Loucy (cell line): Measurements from ENCODE around the gene ARSD.
"Not testable (repeated sequence)": the region's sequence is repeated elsewhere in the genome, so short reads cannot be mapped to it uniquely, and the experiment has no call there.

Experiments used
- H2AFZ ChIP-seq: fragments of 200-600 bp; sonication (generic); 2 replicates; pipeline ENCODE4 v1.6.0; 2016; ENCODE audit warnings: antibody characterized with exemption, mild to moderate bottlenecking, low read length, moderate library complexity
- H3F3A ChIP-seq: fragments of 200-600 bp; 2 replicates; pipeline ENCODE4 v1.6.0; 2016; ENCODE audit warnings: antibody characterized with exemption, low read depth, mild to moderate bottlenecking
- H3K27me3 ChIP-seq: fragments of 200-600 bp; sonication (generic); 2 replicates; pipeline ENCODE4 v1.6.1; 2014; ENCODE audit warnings: low read length, mild to moderate bottlenecking; ENCODE audit not compliant: insufficient read depth, poor library complexity, severe bottlenecking
- H3K36me3 ChIP-seq: fragments of 200-600 bp; sonication (generic); 2 replicates; pipeline ENCODE4 v1.6.1; 2016; ENCODE audit warnings: low read length; ENCODE audit not compliant: insufficient read depth
- H3K4me1 ChIP-seq: fragments of 200-600 bp; sonication (generic); 2 replicates; pipeline ENCODE4 v1.5.1; 2014; ENCODE audit warnings: low read length, mild to moderate bottlenecking; ENCODE audit not compliant: insufficient read depth, poor library complexity, severe bottlenecking
- H3K4me2 ChIP-seq: fragments of 200-600 bp; sonication (generic); 2 replicates; pipeline ENCODE4 v1.6.0; 2014; ENCODE audit warnings: antibody characterized with exemption, low read length, low read depth, mild to moderate bottlenecking; ENCODE audit not compliant: poor library complexity, severe bottlenecking
- H3K4me3 ChIP-seq: fragments of 200-600 bp; sonication (generic); 2 replicates; pipeline ENCODE4 v1.5.1; 2014; ENCODE audit warnings: low read length, mild to moderate bottlenecking, mixed read lengths; ENCODE audit not compliant: poor library complexity, severe bottlenecking
- H3K79me2 ChIP-seq: fragments of 200-600 bp; sonication (generic); 2 replicates; pipeline ENCODE4 v1.6.1; 2014; ENCODE audit warnings: low read length; ENCODE audit not compliant: insufficient read depth
- H3K9ac ChIP-seq: fragments of 200-600 bp; sonication (generic); 2 replicates; pipeline ENCODE4 v1.6.0; 2014; ENCODE audit warnings: mild to moderate bottlenecking, low read depth, low read length, moderate library complexity; ENCODE audit not compliant: poor library complexity, severe bottlenecking
- H3K9me2 ChIP-seq: fragments of 200-600 bp; sonication (generic); replicated peaks from 2 replicates; pipeline ENCODE4 v1.6.1; 2016; ENCODE audit warnings: low read depth, low read length, mixed read lengths
- H3K9me3 ChIP-seq: fragments of 200-600 bp; sonication (generic); 2 replicates; pipeline ENCODE4 v1.6.1; 2014; ENCODE audit warnings: mild to moderate bottlenecking, antibody characterized with exemption, low read length, low read depth; ENCODE audit not compliant: insufficient read depth
- H4K20me1 ChIP-seq: fragments of 200-600 bp; sonication (generic); 2 replicates; pipeline ENCODE4 v1.6.0; 2014; ENCODE audit warnings: antibody characterized with exemption, low read length, mild to moderate bottlenecking; ENCODE audit not compliant: insufficient read depth, poor library complexity, severe bottlenecking
- EZH2phosphoT487 ChIP-seq: fragments of 200-600 bp; IDR thresholded peaks from 2 replicates; pipeline ENCODE4 v1.6.1; 2018; ENCODE audit warnings: antibody characterized with exemption, mild to moderate bottlenecking, moderate library complexity, borderline replicate concordance
- TF ChIP-seq, protein P1 (sequence below): fragments of 200-600 bp; sonication (generic); conservative IDR thresholded peaks from 2 replicates; pipeline ENCODE4 v1.5.1; 2014; ENCODE audit warnings: mild to moderate bottlenecking, antibody characterized with exemption, low read length

The ARSD gene, protein sequence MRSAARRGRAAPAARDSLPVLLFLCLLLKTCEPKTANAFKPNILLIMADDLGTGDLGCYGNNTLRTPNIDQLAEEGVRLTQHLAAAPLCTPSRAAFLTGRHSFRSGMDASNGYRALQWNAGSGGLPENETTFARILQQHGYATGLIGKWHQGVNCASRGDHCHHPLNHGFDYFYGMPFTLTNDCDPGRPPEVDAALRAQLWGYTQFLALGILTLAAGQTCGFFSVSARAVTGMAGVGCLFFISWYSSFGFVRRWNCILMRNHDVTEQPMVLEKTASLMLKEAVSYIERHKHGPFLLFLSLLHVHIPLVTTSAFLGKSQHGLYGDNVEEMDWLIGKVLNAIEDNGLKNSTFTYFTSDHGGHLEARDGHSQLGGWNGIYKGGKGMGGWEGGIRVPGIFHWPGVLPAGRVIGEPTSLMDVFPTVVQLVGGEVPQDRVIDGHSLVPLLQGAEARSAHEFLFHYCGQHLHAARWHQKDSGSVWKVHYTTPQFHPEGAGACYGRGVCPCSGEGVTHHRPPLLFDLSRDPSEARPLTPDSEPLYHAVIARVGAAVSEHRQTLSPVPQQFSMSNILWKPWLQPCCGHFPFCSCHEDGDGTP

DNA sequence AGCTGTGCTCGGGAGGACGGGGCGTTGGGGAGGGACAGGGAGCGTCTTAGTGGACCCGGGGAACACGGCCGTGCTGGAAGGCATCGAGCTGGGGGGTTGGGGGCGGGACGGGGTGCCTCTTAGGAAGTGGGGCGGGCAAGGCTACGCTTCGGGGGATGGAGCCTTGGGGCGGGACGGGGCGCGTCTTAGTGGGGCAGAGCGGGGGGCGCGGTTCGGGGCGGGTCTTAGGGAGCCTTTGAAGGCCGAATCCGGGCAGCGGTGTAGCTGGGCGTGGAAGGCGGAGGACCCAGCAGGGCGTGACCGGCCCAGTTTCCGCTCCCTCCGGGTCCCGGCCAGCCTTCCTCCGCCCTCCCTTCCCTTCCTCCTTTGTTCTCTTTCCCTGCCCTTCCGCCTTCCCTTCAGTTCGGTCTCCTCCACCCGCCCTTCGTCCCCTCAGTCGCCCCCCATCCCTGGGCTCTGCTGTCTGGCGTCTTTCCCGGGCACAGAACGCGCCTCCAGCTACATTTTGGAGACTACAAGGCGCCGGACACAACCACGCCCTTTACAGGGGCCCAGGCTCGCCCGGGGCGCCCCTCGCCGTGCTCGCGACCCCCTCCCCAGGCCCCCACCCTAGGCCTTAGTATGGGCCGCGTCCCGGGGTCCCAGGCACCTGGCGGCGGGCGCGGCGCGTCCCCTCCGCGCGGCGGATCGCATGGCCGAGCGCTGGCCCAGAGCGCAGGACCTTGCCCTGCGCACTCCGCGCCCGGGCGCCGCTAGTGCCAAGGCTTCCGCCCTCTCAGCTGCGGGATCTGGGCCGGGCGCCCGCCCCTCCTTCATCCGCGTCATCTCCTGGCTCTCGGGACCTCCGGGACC lies at the start of gene ARSD:
Gene ARSD, minus strand, starts transcription at position 757 of the 852 bp plus-strand sequence. Its CDS starts 64 bp downstream, at position 693.
- Histone ChIP-seq H3K9me2 (no peaks in the 10 kb centered on the region), H2AFZ (no peak within 1 kb of the TSS), H3F3A (no peaks in the 10 kb centered on the region), H3K4me3 (no peak within 1 kb of the TSS), H3K9ac (no peak within 1 kb of the TSS), H3K4me2 (no peak within 1 kb of the TSS), H3K79me2 (no peaks in the 10 kb centered on the region), H3K36me3 (no peaks in the 10 kb centered on the region), H3K4me1 (no peaks in the 10 kb centered on the region), H3K9me3 (no peaks in the 10 kb centered on the region), H4K20me1 (no peaks in the 10 kb centered on the region), H3K27me3 (no peaks in the 10 kb centered on the region)
- TF ChIP-seq, protein P1, sequence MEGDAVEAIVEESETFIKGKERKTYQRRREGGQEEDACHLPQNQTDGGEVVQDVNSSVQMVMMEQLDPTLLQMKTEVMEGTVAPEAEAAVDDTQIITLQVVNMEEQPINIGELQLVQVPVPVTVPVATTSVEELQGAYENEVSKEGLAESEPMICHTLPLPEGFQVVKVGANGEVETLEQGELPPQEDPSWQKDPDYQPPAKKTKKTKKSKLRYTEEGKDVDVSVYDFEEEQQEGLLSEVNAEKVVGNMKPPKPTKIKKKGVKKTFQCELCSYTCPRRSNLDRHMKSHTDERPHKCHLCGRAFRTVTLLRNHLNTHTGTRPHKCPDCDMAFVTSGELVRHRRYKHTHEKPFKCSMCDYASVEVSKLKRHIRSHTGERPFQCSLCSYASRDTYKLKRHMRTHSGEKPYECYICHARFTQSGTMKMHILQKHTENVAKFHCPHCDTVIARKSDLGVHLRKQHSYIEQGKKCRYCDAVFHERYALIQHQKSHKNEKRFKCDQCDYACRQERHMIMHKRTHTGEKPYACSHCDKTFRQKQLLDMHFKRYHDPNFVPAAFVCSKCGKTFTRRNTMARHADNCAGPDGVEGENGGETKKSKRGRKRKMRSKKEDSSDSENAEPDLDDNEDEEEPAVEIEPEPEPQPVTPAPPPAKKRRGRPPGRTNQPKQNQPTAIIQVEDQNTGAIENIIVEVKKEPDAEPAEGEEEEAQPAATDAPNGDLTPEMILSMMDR, result no peak
- no peak for TF ChIP-seq EZH2phosphoT487

DNA sequence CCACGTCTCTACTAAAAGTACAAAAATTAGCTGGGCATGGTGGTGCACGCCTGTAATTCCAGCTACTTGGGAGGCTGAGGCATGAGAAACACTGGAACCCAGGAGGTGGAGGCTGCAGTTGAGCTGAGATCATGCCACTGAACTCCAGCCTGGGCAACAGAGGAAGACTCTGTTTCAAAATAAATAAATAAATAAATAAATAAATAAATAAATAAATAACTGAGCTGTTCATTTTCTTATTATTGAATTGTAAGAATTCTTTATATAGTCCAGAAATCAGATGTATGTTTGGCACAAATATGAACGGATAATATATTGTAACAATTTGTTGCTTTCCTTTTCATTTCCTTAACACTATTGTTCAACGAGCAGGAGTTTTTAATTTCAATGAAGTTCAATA lies 49.5 kb upstream of the ARSD start:
- not testable (repeated sequence) for H3K9me2 ChIP-seq, H3K4me1 ChIP-seq, H4K20me1 ChIP-seq, H3K4me3 ChIP-seq, H3K79me2 ChIP-seq, H3F3A ChIP-seq, H3K27me3 ChIP-seq, H3K36me3 ChIP-seq, H3K9me3 ChIP-seq, H3K4me2 ChIP-seq, H2AFZ ChIP-seq, H3K9ac ChIP-seq

DNA sequence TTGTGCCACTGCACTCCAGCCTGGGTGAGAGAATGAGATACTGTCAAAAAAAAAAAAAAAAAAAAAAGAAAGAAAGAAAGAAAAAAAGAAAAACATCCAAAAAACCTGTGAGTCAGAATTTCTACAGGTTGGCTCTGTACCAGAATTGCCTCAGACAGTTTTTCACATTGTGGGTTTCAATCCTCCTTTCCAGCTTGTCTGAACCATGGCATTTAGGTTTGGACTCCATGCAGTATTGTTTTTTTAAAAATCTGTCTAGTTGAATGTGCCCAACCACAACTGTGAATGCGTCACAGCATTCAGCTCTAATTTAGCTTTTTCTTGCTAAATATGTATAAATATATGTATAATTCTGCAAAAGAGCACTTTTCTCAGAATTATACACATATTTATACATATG lies 45.8 kb upstream of the ARSD start:
- H4K20me1 ChIP-seq, result no peaks in the 10 kb centered on the region

More for the DNA sequence above, 45.8 kb upstream of the ARSD start:
- Histone ChIP-seq H3K9ac (no peak overlapping the region), H3K4me3 (no peak overlapping the region), H2AFZ (no peak overlapping the region), H3K36me3 (no peaks in the 10 kb centered on the region), H3F3A (no peaks in the 10 kb centered on the region), H3K9me3 (no peaks in the 10 kb centered on the region), H3K27me3 (no peaks in the 10 kb centered on the region), H3K4me2 (no peak overlapping the region), H3K9me2 (no peaks in the 10 kb centered on the region), H3K4me1 (no peaks in the 10 kb centered on the region), H3K79me2 (no peaks in the 10 kb centered on the region)
- TF ChIP-seq, protein P1, result no peak
- no peak for TF ChIP-seq EZH2phosphoT487
